C4-2B (cell line): ENCODE results near the gene RPL28.

Experiments
- CTCF ChIP-seq: fragments of 450-650 bp; conservative IDR thresholded peaks from 2 replicates; pipeline ENCODE4 v1.5.1; 2017; ENCODE audit warnings: mild to moderate bottlenecking
- ZFX ChIP-seq: fragments of 450-650 bp; IDR thresholded peaks from 2 replicates; pipeline ENCODE4 v1.6.1; 2017

- TF ChIP-seq CTCF (no peak), ZFX (no peak)
These were observed 17.6 kb upstream of the RPL28 start for GRCh38 chr19:55368106-55368505.
